Pancreas (tissue), 10 donors: ENCODE data around the gene LRRC19. TPM values are rescaled to one million over a fixed set of nuclear protein-coding genes. Genes with fewer than 3 reads are reported as not detected.
A peak's percentile ranks its signal among the peaks of the same experiment; 100 is the strongest.

Experiments used
- ATAC-seq, 4 donors: fragments of 200-7000 bp; cut with Tn5 transposase; one replicate each; pipeline versions ENCODE4 v1.8.0 to v1.9.1; 2020; ENCODE audit warnings: mild to moderate bottlenecking in 4 of 4, moderate library complexity in 4 of 4
- DNase-seq, 6 donors: peaks; one replicate each; pipeline ENCODE4 v3.0.0-alpha.2; 2020
- FAIRE-seq: peaks from 2 replicates; lab custom pipeline; 2012; peaks lifted over from hg19 to GRCh38; lab: Jason Lieb, UNC
- H3K27ac ChIP-seq, 4 donors: fragments of 200-600 bp; sonication (generic); 1 replicate in 3 of 4; 2 replicates in 1 of 4; pipeline versions ENCODE4 v1.5.0 to v1.8.0; 2020
- H3K27me3 ChIP-seq, 4 donors: fragments of 200-600 bp; one replicate each; pipeline ENCODE4 v1.8.0; 2021
- H3K36me3 ChIP-seq, 3 donors: fragments of 200-600 bp; sonication (generic) in 1 of 3; one replicate each; pipeline versions ENCODE4 v1.5.0 to v1.8.0; 2020 to 2021
- H3K4me1 ChIP-seq, 3 donors: fragments of 200-600 bp; one replicate each; pipeline ENCODE4 v1.8.0; 2021
- H3K4me3 ChIP-seq, 4 donors: fragments of 200-600 bp; sonication (generic) in 2 of 4; one replicate each; pipeline versions ENCODE4 v1.5.0 to v1.8.0; 2020 to 2021
- H3K9me3 ChIP-seq, 4 donors: fragments of 200-600 bp; one replicate each; pipeline ENCODE4 v1.8.0; 2021
- CTCF ChIP-seq, 4 donors: fragments of 200-600 bp; sonication (generic) in 3 of 4; IDR thresholded peaks; one replicate each; pipeline versions ENCODE4 v1.5.0 to v1.8.0; 2021; ENCODE audit warnings: antibody characterized with exemption in 4 of 4
- WGBS, 2 donors: extraction: QIAGEN DNeasy Blood & Tissue Kit; methylation state at CpG; one replicate each; pipeline ENCODE4 v1.1.7; 2013; 5-methylcytosine and 5-hydroxymethylcytosine counted together
- intact Hi-C, 3 donors: fragments of 100-400 bp; cut with DNase I; formaldehyde crosslinking; loops; one replicate each; pipeline versions ENCODE4 v1.11.1 to v1.14.2; 2022
- polyA plus RNA-seq, 2 donors: library from polyadenylated mRNA; stranded (reverse); fragments of 200-250 nt; gene quantifications; one replicate each; pipeline ENCODE4 v1.2.3, GENCODE V29; 2013
- total RNA-seq, 6 donors: library from RNA; stranded (reverse); fragmentation: NEBNext Ultra II Directional in 4 of 6; extraction: Animal tissue kit (Norgen Biotek cat#: 25700) in 4 of 6; gene quantifications; one replicate each; pipeline versions ENCODE4 v1.2.1 to v1.2.4, GENCODE V29; 2021 to 2023
- donor health status: healthy with polysubstance abuse.
- donor health status: DM: no; HTN: no; CAD: no; lungs with moderate emphysema.
- donor health status: DM: no; HTN: no; CAD: no.
- donor health status: control.
- donor health status: control.
- donor health status: Bipolar disorder and iron deficiency.
- donor health status: DM: yes; HTN: yes; CAD: no.
- donor health status: DM: no; HTN: no; CAD: no.
- donor health status: DM: no; HTN: no; CAD: no.
- donor health status: DM: yes; HTN: yes; CAD: no.

LRRC19 gene
- total and polyA plus RNA-seq, 8 donors, result 0.08 to 0.55 (median 0.18) TPM; not detected in 1

- no peaks in the 10 kb centered on the region for H3K36me3 ChIP-seq
- ATAC-seq (peak in 3 of 4 donors; percentile 64 to 69 (median 69)), DNase-seq (peak in 1 of 6 donors; percentile 36), FAIRE-seq (peak; percentile 78)
- peak; percentile 18 to 68 (median 48) for TF ChIP-seq CTCF (IDR thresholded peaks at IDR 0.05)
- no peaks in the 10 kb centered on the region for H3K27me3 ChIP-seq
- H3K4me1 ChIP-seq, result no peaks in the 10 kb centered on the region
- no peak overlapping the region for H3K27ac ChIP-seq
- WGBS, 2 donors, result 13 to 16% methylated on average over 4 of the region's 4 CpGs
- intact Hi-C loops, result loop anchor here in 1 of 3 donors (5.0 kb wide), 1 partner anchor 243 kb away; no protein-coding TSS in a partner anchor
- no peaks in the 10 kb centered on the region for H3K9me3 ChIP-seq
- H3K4me3 ChIP-seq, result no peak overlapping the region
Measured at GRCh38 chr9:27033815-27034403, 28.4 kb upstream of the LRRC19 start.

- 89% methylated on average over 7 of the region's 7 CpGs for WGBS, 2 donors
- ATAC-seq (no peak), FAIRE-seq (no peak), DNase-seq (no peak)
- H3K27ac ChIP-seq, result no peak overlapping the region
- no peaks in the 10 kb centered on the region for H3K27me3 ChIP-seq
- no peak overlapping the region for H3K4me3 ChIP-seq
- no peaks in the 10 kb centered on the region for H3K9me3 ChIP-seq
- TF ChIP-seq CTCF (IDR thresholded peaks at IDR 0.05), result no peak
- peaks cover 0 to 6% (median 0%) of the 10 kb centered on the region in 3 donors for H3K36me3 ChIP-seq
- no peaks in the 10 kb centered on the region for H3K4me1 ChIP-seq
- intact Hi-C loops, result no loop called here
Measured at GRCh38 chr9:27029186-27029585, 23.7 kb upstream of the LRRC19 start.

- FAIRE-seq (no peak), ATAC-seq (no peak), DNase-seq (no peak)
- no peak for TF ChIP-seq CTCF (IDR thresholded peaks at IDR 0.05)
- Histone ChIP-seq H3K27ac (no peak overlapping the region), H3K4me1 (no peaks in the 10 kb centered on the region), H3K36me3 (peaks cover 0 to 23% (median 1%) of the 10 kb centered on the region in 3 donors), H3K27me3 (no peaks in the 10 kb centered on the region), H3K4me3 (no peak overlapping the region), H3K9me3 (no peaks in the 10 kb centered on the region)
- 86 to 97% methylated on average over 5 of the region's 5 CpGs for WGBS, 2 donors
- intact Hi-C loops, result no loop called here
Measured at GRCh38 chr9:27022920-27023319, 17.4 kb upstream of the LRRC19 start.

- Histone ChIP-seq H3K27me3 (no peaks in the 10 kb centered on the region), H3K4me1 (no peaks in the 10 kb centered on the region), H3K27ac (no peak overlapping the region), H3K4me3 (no peak overlapping the region), H3K36me3 (peaks cover 0 to 31% (median 7%) of the 10 kb centered on the region in 3 donors), H3K9me3 (no peaks in the 10 kb centered on the region)
- no peak for ATAC-seq
- TF ChIP-seq CTCF (IDR thresholded peaks at IDR 0.05), result no peak
- no peak for FAIRE-seq
- no peak for DNase-seq
- intact Hi-C loops, result no loop called here
Measured at GRCh38 chr9:27019589-27019988, 14.1 kb upstream of the LRRC19 start.

- TF ChIP-seq CTCF (IDR thresholded peaks at IDR 0.05), result no peak
- DNase-seq (no peak), ATAC-seq (no peak), FAIRE-seq (no peak)
- H3K27ac ChIP-seq, result no peak overlapping the region
- H3K27me3 ChIP-seq, result no peaks in the 10 kb centered on the region
- no peaks in the 10 kb centered on the region for H3K9me3 ChIP-seq
- 74 to 82% methylated on average over 3 of the region's 3 CpGs for WGBS, 2 donors
- H3K4me3 ChIP-seq, result no peak overlapping the region
- intact Hi-C loops, result no loop called here
- no peaks in the 10 kb centered on the region for H3K4me1 ChIP-seq
- H3K36me3 ChIP-seq, result peaks cover 0 to 1% (median 0%) of the 10 kb centered on the region in 3 donors
Measured at GRCh38 chr9:27003426-27004077, 1.9 kb downstream of the LRRC19 start.
